PC-9 (cell line): ENCODE results near the gene MAP3K20.

ENCODE experiments used
- EZH2 ChIP-seq: fragments of 200-600 bp; sonication (generic); IDR thresholded peaks from 2 replicates; pipeline ENCODE4 v1.8.0; 2017; ENCODE audit warnings: antibody characterized with exemption, low read depth
- TF ChIP-seq, protein P1 (sequence below): fragments of 200-600 bp; sonication (generic); conservative IDR thresholded peaks from 2 replicates; pipeline ENCODE4 v1.6.1; 2017; ENCODE audit warnings: mixed run types, antibody characterized with exemption, mild to moderate bottlenecking, moderate library complexity

DNA sequence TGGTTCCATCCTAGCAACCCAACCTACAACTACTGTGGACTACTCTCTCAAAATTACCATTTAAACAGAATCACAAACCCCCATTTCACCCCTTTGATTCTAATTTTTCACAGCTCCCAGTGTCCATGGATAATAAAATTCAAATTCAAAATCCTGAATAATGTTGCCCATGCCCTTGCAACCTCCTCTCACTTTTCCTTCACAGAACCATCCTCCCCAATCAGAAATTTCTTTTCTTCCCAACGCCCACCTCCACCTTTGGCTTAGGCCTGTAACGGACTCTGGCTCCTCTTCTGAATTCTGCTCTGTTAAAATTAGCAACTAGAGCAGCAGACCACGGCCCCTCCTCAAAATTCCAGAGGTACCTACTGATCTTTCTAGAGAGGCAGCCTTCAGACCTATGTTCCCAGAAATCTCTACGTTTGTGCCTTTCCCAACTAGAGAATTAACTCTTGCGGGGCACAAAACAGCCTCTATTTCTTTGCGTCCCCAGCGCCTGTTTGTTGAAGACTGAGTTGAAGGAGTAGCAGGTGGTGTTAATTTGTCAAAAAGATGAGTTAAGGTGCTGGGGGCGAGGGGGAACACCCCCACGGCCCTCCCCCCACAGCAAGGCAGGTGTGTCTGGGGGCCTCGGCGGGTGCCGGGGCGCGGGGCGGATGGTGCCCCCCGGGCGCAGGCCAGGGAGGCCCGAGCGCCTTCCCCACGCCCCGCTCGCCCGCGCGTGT lies 428 bp upstream of the MAP3K20 start:
- TF ChIP-seq, protein P1, sequence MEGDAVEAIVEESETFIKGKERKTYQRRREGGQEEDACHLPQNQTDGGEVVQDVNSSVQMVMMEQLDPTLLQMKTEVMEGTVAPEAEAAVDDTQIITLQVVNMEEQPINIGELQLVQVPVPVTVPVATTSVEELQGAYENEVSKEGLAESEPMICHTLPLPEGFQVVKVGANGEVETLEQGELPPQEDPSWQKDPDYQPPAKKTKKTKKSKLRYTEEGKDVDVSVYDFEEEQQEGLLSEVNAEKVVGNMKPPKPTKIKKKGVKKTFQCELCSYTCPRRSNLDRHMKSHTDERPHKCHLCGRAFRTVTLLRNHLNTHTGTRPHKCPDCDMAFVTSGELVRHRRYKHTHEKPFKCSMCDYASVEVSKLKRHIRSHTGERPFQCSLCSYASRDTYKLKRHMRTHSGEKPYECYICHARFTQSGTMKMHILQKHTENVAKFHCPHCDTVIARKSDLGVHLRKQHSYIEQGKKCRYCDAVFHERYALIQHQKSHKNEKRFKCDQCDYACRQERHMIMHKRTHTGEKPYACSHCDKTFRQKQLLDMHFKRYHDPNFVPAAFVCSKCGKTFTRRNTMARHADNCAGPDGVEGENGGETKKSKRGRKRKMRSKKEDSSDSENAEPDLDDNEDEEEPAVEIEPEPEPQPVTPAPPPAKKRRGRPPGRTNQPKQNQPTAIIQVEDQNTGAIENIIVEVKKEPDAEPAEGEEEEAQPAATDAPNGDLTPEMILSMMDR = no peak; the same call in 1 of the 2 replicates
- no peak for TF ChIP-seq EZH2
